Spleen (tissue), 11 donors: Measurements from ENCODE around the gene ADAMTS17. TPM values are rescaled to one million over a fixed set of nuclear protein-coding genes. Genes with fewer than 3 reads are reported as not detected.

Experiments
- DNase-seq: peaks from one replicate; pipeline ENCODE4 v3.0.0-alpha.2; 2020
- H3K27ac ChIP-seq, 8 donors: fragments of 200-600 bp; sonication (generic) in 7 of 8; 1 replicate in 4 of 8; 2 replicates in 4 of 8; pipeline versions ENCODE4 v1.5.0 to v1.8.0; 2016 to 2021; ENCODE audit warnings: inconsistent platforms in 4 of 8, mild to moderate bottlenecking in 4 of 8, moderate library complexity in 1 of 8
- H3K27me3 ChIP-seq, 7 donors: fragments of 200-600 bp; sonication (generic) in 6 of 7; replicated peaks in 1 of 7; 1 replicate in 4 of 7; 2 replicates in 3 of 7; pipeline versions ENCODE4 v1.5.0 to v1.8.0; 2016 to 2021; ENCODE audit warnings: inconsistent platforms in 3 of 7, mild to moderate bottlenecking in 1 of 7
- H3K36me3 ChIP-seq, 6 donors: fragments of 200-600 bp; sonication (generic) in 5 of 6; 1 replicate in 4 of 6; 2 replicates in 2 of 6; pipeline versions ENCODE4 v1.5.0 to v1.8.0; 2016 to 2021; ENCODE audit warnings: inconsistent platforms in 2 of 6
- H3K4me1 ChIP-seq, 6 donors: fragments of 200-600 bp; sonication (generic) in 5 of 6; 1 replicate in 3 of 6; 2 replicates in 3 of 6; pipeline versions ENCODE4 v1.5.0 to v1.8.0; 2016 to 2021; ENCODE audit warnings: inconsistent platforms in 3 of 6
- H3K4me3 ChIP-seq, 8 donors: fragments of 200-600 bp; sonication (generic) in 7 of 8; 1 replicate in 4 of 8; 2 replicates in 4 of 8; pipeline versions ENCODE4 v1.5.0 to v1.8.0; 2016 to 2021; ENCODE audit warnings: inconsistent platforms in 4 of 8, mild to moderate bottlenecking in 4 of 8, moderate library complexity in 2 of 8
- H3K9me3 ChIP-seq, 8 donors: fragments of 200-600 bp; sonication (generic) in 7 of 8; 1 replicate in 4 of 8; 2 replicates in 4 of 8; pipeline versions ENCODE4 v1.5.0 to v1.8.0; 2016 to 2021; ENCODE audit warnings: inconsistent platforms in 4 of 8
- CTCF ChIP-seq, 11 experiments: fragments of 200-600 bp in 7 of 11; fragments of 450-650 bp in 4 of 11; sonication (generic) in 4 of 11; IDR thresholded peaks in 8 of 11; conservative IDR thresholded peaks in 3 of 11; 1 replicate in 7 of 11; 2 replicates in 4 of 11; pipeline versions ENCODE4 v1.4.0 to v1.8.0; 2016 to 2021; ENCODE audit warnings: antibody characterized with exemption in 11 of 11, inconsistent platforms in 4 of 11, mild to moderate bottlenecking in 1 of 11
- POLR2A ChIP-seq, 3 donors: fragments of 450-650 bp; IDR thresholded peaks; one replicate each; pipeline ENCODE4 v1.5.1; 2017; ENCODE audit warnings: antibody characterized with exemption in 3 of 3, mild to moderate bottlenecking in 1 of 3
- POLR2AphosphoS5 ChIP-seq, 3 donors: sonication (generic); formaldehyde crosslinking; IDR thresholded peaks; one replicate each; pipeline ENCODE4 v1.5.1; 2017; ENCODE audit warnings: antibody characterized with exemption in 3 of 3
- WGBS, 5 donors: extraction: QIAGEN DNeasy Blood & Tissue Kit in 3 of 5; methylation state at CpG; one replicate each; pipeline versions ENCODE4 v1.1.5 to v1.1.7; 2013 to 2018; 5-methylcytosine and 5-hydroxymethylcytosine counted together
- intact Hi-C: fragments of 100-400 bp; cut with DNase I; formaldehyde crosslinking; loops from one replicate; pipeline ENCODE4 v1.15.0; 2023; ENCODE audit warnings: low total_unique reads
- polyA plus RNA-seq, 3 donors: library from polyadenylated mRNA; stranded (reverse); fragments of 200-250 nt; gene quantifications; one replicate each; pipeline ENCODE4 v1.2.1, GENCODE V29; 2013
- total RNA-seq, 7 donors: library from RNA; depleted of rRNA in 3 of 7; stranded (reverse); fragments of >200 nt in 3 of 7; fragmentation: NEBNext Ultra II Directional in 4 of 7; extraction: Animal tissue kit (Norgen Biotek cat#: 25700) in 4 of 7; gene quantifications; one replicate each; pipeline versions ENCODE4 v1.1.0 to v1.2.1, GENCODE V29; 2016 to 2021
- donor health status: healthy with polysubstance abuse.
- donor health status: DM: no; HTN: no; CAD: no; lungs with moderate emphysema.
- donor health status: DM: no; HTN: no; CAD: no.
- donor health status: Bipolar disorder and iron deficiency.
- donor health status: healthy.
- donor health status: DM: no; HTN: no; CAD: no.
- donor health status: DM: yes; HTN: yes; CAD: no.

Gene ADAMTS17
- total and polyA plus RNA-seq, 10 donors = 0.21 to 13.2 (median 5.8) TPM

- peaks cover 0 to 11% (median 0%) of the 10 kb centered on the region in 7 donors for H3K27me3 ChIP-seq
- no peaks in the 10 kb centered on the region for H3K4me1 ChIP-seq
- no peak overlapping the region for H3K27ac ChIP-seq
- H3K9me3 ChIP-seq = no peaks in the 10 kb centered on the region
- H3K4me3 ChIP-seq = no peak overlapping the region
- no peak for DNase-seq
- H3K36me3 ChIP-seq = no peaks in the 10 kb centered on the region
- intact Hi-C loops = no loop called here
- TF ChIP-seq POLR2A (IDR thresholded peaks at IDR 0.05) (no peak), POLR2AphosphoS5 (IDR thresholded peaks at IDR 0.05) (no peak), CTCF (IDR thresholded peaks at IDR 0.05 in 8 of 11, conservative IDR thresholded peaks at IDR 0.05 in 3 of 11) (no peak)
- WGBS, 5 donors = 58 to 72% (median 66%) methylated on average over 13 to 15 of the region's 15 CpGs
These were observed 106.7 kb downstream of the ADAMTS17 start for GRCh38 chr15:100235030-100235617.

DNA sequence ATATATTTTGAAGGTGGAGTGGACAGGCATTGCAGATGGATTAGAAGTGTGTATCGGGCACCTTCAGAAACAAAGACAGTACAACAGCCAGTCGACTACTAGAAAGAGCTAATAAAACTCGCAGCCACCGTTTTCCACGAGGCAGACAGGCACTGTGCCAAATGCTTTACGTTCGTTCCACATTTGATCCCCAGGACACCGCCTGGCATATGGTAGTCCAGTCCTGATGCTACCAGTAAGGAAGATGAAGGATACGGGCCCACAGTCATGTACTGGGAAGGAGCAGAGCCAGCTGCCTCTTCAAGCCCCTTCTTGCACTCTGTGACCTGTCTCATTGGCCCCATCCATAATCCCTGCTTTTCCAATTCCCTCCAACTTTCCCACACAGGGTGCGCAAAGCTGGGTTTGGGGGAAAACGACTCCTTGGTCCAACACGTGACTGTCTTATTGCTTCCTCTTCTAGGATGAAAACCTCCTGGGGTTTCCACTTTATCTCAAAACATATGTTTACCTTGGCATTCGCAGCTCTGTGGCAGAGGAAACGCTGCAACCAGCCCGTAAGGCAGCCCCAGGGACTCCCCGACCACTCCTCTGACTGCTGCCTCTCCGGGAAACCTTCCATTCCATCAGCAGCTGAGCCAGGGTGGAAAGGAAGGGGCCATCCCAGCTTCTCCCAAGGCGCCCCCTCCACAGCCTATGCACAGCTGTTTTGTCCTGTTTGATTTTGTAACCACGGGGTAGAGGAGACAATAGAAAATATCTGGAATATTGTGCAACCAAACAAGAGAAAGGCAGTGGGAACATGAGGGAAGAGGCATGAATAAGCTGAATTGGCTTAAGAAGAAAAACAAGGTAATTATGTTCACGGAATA is 107.4 kb downstream of the ADAMTS17 start:
- Histone ChIP-seq H3K27ac (no peak overlapping the region), H3K4me1 (no peaks in the 10 kb centered on the region), H3K4me3 (no peak overlapping the region), H3K27me3 (peaks cover 0 to 11% (median 0%) of the 10 kb centered on the region in 7 donors), H3K36me3 (no peaks in the 10 kb centered on the region), H3K9me3 (no peaks in the 10 kb centered on the region)
- TF ChIP-seq POLR2A (IDR thresholded peaks at IDR 0.05) = no peak
- no peak for TF ChIP-seq POLR2AphosphoS5 (IDR thresholded peaks at IDR 0.05)
- TF ChIP-seq CTCF (IDR thresholded peaks at IDR 0.05 in 8 of 11, conservative IDR thresholded peaks at IDR 0.05 in 3 of 11) = no peak
- intact Hi-C loops = no loop called here
- WGBS, 5 donors = 60 to 68% (median 63%) methylated on average over 20 of the region's 20 CpGs
- no peak for DNase-seq

DNA sequence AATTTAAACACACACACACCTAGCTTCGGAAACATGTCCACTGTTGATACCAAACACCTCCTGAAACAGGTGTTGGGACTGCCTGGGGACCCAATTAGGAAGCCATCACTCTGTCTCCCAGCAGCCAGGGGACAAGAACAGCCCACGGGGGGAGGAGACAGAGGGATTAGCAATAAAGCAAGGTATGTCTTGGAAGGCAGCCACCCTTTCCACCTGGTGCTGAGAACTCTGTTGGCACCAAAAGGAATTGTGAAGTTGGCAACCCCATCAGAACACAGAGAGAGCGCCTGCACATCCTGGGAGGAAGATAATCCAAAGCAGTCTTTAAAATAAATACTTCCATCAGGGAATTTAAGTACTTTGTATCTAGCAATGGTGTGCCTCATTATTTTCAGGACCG is 111.0 kb downstream of the ADAMTS17 start:
- no peak for TF ChIP-seq POLR2A (IDR thresholded peaks at IDR 0.05)
- TF ChIP-seq CTCF (IDR thresholded peaks at IDR 0.05 in 8 of 11, conservative IDR thresholded peaks at IDR 0.05 in 3 of 11) = no peak
- TF ChIP-seq POLR2AphosphoS5 (IDR thresholded peaks at IDR 0.05) = no peak
- intact Hi-C loops = no loop called here

More for the DNA sequence above, 111.0 kb downstream of the ADAMTS17 start:
- Histone ChIP-seq H3K4me3 (no peak overlapping the region), H3K27me3 (no peaks in the 10 kb centered on the region), H3K9me3 (no peaks in the 10 kb centered on the region), H3K36me3 (no peaks in the 10 kb centered on the region), H3K27ac (no peak overlapping the region), H3K4me1 (no peaks in the 10 kb centered on the region)
- DNase-seq = no peak
- WGBS, 5 donors = 84 to 92% (median 85%) methylated on average over 4 of the region's 4 CpGs
